Gastroesophageal sphincter (tissue), 4 donors: ENCODE data around the gene HIGD2A. TPM values are rescaled to one million over a fixed set of nuclear protein-coding genes. Genes with fewer than 3 reads are reported as not detected.

ENCODE experiments used
- ATAC-seq: fragments of 150-250 bp; one replicate; pipeline ENCODE4 v1.9.1; 2016; ENCODE audit warnings: mild to moderate bottlenecking, moderate library complexity
- H3K27ac ChIP-seq, 4 donors: fragments of 200-600 bp; sonication (generic) in 3 of 4; 1 replicate in 3 of 4; 2 replicates in 1 of 4; pipeline ENCODE4 v1.5.1; 2016 to 2019
- H3K27me3 ChIP-seq: fragments of 200-600 bp; sonication (generic); one replicate; pipeline ENCODE4 v1.5.1; 2019
- H3K36me3 ChIP-seq, 2 donors: fragments of 200-600 bp; sonication (generic); one replicate each; pipeline ENCODE4 v1.5.1; 2019; ENCODE audit warnings: control low read depth in 1 of 2
- H3K4me1 ChIP-seq, 3 donors: fragments of 200-600 bp; sonication (generic); 1 replicate in 2 of 3; 2 replicates in 1 of 3; pipeline ENCODE4 v1.5.1; 2016 to 2019; ENCODE audit warnings: control low read depth in 2 of 3
- H3K4me3 ChIP-seq, 2 donors: fragments of 200-600 bp; sonication (generic); one replicate each; pipeline ENCODE4 v1.5.1; 2019; ENCODE audit warnings: mild to moderate bottlenecking in 1 of 2, moderate library complexity in 1 of 2
- H3K9me3 ChIP-seq, 3 donors: fragments of 200-600 bp; sonication (generic); one replicate each; pipeline ENCODE4 v1.5.1; 2017 to 2019; ENCODE audit warnings: control low read depth in 2 of 3
- CTCF ChIP-seq, 4 experiments: fragments of 200-600 bp in 2 of 4; fragments of 450-650 bp in 2 of 4; sonication (generic) in 1 of 4; IDR thresholded peaks; one replicate each; pipeline ENCODE4 v1.5.1; 2017 to 2019; ENCODE audit warnings: antibody characterized with exemption in 4 of 4, mild to moderate bottlenecking in 2 of 4, moderate library complexity in 2 of 4
- EP300 ChIP-seq: sonication (generic); formaldehyde crosslinking; IDR thresholded peaks from one replicate; pipeline ENCODE4 v1.6.1; 2017; ENCODE audit warnings: antibody characterized with exemption, mild to moderate bottlenecking
- POLR2A ChIP-seq, 2 donors: fragments of 450-650 bp; IDR thresholded peaks; one replicate each; pipeline ENCODE4 v1.6.1; 2017; ENCODE audit warnings: antibody characterized with exemption in 2 of 2, mild to moderate bottlenecking in 2 of 2, moderate library complexity in 1 of 2
- POLR2AphosphoS5 ChIP-seq: sonication (generic); formaldehyde crosslinking; IDR thresholded peaks from one replicate; pipeline ENCODE4 v1.6.1; 2017; ENCODE audit warnings: antibody characterized with exemption
- WGBS, 2 donors: methylation state at CpG; one replicate each; pipeline ENCODE4 v1.1.5; 2018; ENCODE audit warnings: low coverage in 1 of 2; 5-methylcytosine and 5-hydroxymethylcytosine counted together
- total RNA-seq, 4 donors: library from RNA; depleted of rRNA; stranded (reverse); fragments of >200 nt; gene quantifications; one replicate each; pipeline ENCODE4 v1.1.0, GENCODE V29; 2016

Gene HIGD2A
- total RNA-seq = 100 to 1,000 TPM in 3 of 4 donors, 10 to 100 TPM in 1; 87.1 to 190 (median 157) TPM

- Histone ChIP-seq H3K4me3 (peak within 1 kb of the TSS; percentile 92 to 93), H3K36me3 (peaks cover 0 to 57% of the 10 kb centered on the region in 2 donors), H3K4me1 (peaks cover 6 to 43% (median 7%) of the 10 kb centered on the region in 3 donors), H3K27ac (peak within 1 kb of the TSS; percentile 74 to 97 (median 95)), H3K9me3 (no peaks in the 10 kb centered on the region), H3K27me3 (no peaks in the 10 kb centered on the region)
- TF ChIP-seq EP300 = no peak
- TF ChIP-seq CTCF (IDR thresholded peaks at IDR 0.05) = peak in 2 of 4 experiments; percentile 47 to 57
- no peak for TF ChIP-seq POLR2A (IDR thresholded peaks at IDR 0.05)
- TF ChIP-seq POLR2AphosphoS5 = peak; percentile 64
- ATAC-seq = peak; percentile 97
- WGBS, 2 donors = 0 to 2% methylated on average over 9 to 21 of the region's 47 CpGs
Observed at GRCh38 chr5:176388444-176389134, at the start of gene HIGD2A, which contains the start of gene NOP16. Gene HIGD2A, plus strand, starts transcription at chr5:176388751. Its CDS starts 69 bp downstream, at chr5:176388820. Gene NOP16, minus strand, starts transcription at chr5:176388598. Its CDS starts 59 bp downstream, at chr5:176388539.

- Histone ChIP-seq H3K27ac (no peak overlapping the region), H3K27me3 (no peaks in the 10 kb centered on the region), H3K36me3 (peaks cover 0 to 43% of the 10 kb centered on the region in 2 donors), H3K9me3 (peaks cover 0 to 2% (median 0%) of the 10 kb centered on the region in 3 donors), H3K4me1 (peaks cover 0 to 15% (median 0%) of the 10 kb centered on the region in 3 donors), H3K4me3 (no peak overlapping the region)
- no peak for TF ChIP-seq EP300
- no peak for TF ChIP-seq POLR2A (IDR thresholded peaks at IDR 0.05)
- no peak for TF ChIP-seq POLR2AphosphoS5
- TF ChIP-seq CTCF (IDR thresholded peaks at IDR 0.05) = no peak
- WGBS, 2 donors = 84 to 95% methylated on average over 5 of the region's 5 CpGs
- ATAC-seq = no peak
Observed at GRCh38 chr5:176339304-176339703, 49.2 kb upstream of the HIGD2A start.

GRCh38 chr5:176341325-176342157 is 47.0 kb upstream of the HIGD2A start:
- Histone ChIP-seq H3K4me1 (peaks cover 0 to 19% (median 0%) of the 10 kb centered on the region in 3 donors), H3K36me3 (peaks cover 2 to 52% of the 10 kb centered on the region in 2 donors), H3K4me3 (no peak overlapping the region), H3K9me3 (no peaks in the 10 kb centered on the region), H3K27ac (no peak overlapping the region), H3K27me3 (no peaks in the 10 kb centered on the region)
- WGBS, 2 donors = 83 to 100% methylated on average over 2 of the region's 2 CpGs
- ATAC-seq = no peak
- TF ChIP-seq CTCF (IDR thresholded peaks at IDR 0.05) (no peak), POLR2AphosphoS5 (no peak), EP300 (no peak), POLR2A (IDR thresholded peaks at IDR 0.05) (no peak)

- H3K27ac ChIP-seq = peak overlapping the region in 1 of 4 donors; percentile 54
- no peaks in the 10 kb centered on the region for H3K9me3 ChIP-seq
- peaks cover 2 to 52% of the 10 kb centered on the region in 2 donors for H3K36me3 ChIP-seq
- WGBS, 2 donors = 80 to 100% methylated on average over 1 of the region's 1 CpG
- peaks cover 0 to 19% (median 0%) of the 10 kb centered on the region in 3 donors for H3K4me1 ChIP-seq
- no peak for ATAC-seq
- TF ChIP-seq POLR2A (IDR thresholded peaks at IDR 0.05) = no peak
- no peak for TF ChIP-seq POLR2AphosphoS5
- no peak for TF ChIP-seq CTCF (IDR thresholded peaks at IDR 0.05)
- no peak for TF ChIP-seq EP300
- no peak overlapping the region for H3K4me3 ChIP-seq
- no peaks in the 10 kb centered on the region for H3K27me3 ChIP-seq
Observed at GRCh38 chr5:176342158-176342483, 46.4 kb upstream of the HIGD2A start.
